ENCODE data around the gene C2CD4A. TPM values are rescaled to one million over a fixed set of nuclear protein-coding genes. Genes with fewer than 3 reads are reported as not detected.

C2CD4A gene
- total RNA-seq, 1 donor from 2014 or later: 0.14 TPM

DNA sequence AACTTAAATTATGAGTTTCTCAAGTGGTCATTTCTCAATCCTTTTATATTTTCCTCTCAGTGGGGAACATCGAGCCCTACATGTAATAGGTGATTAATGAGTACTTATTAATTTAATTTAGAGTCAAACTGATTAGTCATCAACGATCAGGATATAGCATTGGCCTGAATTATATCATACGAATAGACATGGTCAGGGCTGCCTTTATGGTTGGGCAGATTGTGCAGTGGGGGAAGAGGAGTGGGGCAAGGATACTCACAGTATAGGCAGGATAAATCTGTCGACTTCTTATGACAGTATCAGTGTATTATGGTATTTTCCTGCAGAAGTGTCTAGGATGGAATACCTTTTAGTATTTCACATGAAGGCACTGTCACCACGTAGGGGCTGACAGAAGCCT, 27.0 kb downstream of the C2CD4A start:
- Histone ChIP-seq H3K27me3 (no peaks in the 10 kb centered on the region), H3K4me3 (no peak overlapping the region), H3K9me3 (no peaks in the 10 kb centered on the region), H3K36me3 (no peaks in the 10 kb centered on the region), H3K4me1 (no peaks in the 10 kb centered on the region), H3K27ac (no peak overlapping the region)
- ATAC-seq: no peak
- intact Hi-C loops (cut with DNase I): no loop called here
- no peak for TF ChIP-seq CTCF (IDR thresholded peaks at IDR 0.05)
- no peak for DNase-seq

GRCh38 chr15:62094388-62094787, 27.6 kb downstream of the C2CD4A start:
- Histone ChIP-seq H3K4me1 (no peaks in the 10 kb centered on the region), H3K36me3 (no peaks in the 10 kb centered on the region), H3K27me3 (no peaks in the 10 kb centered on the region), H3K9me3 (no peaks in the 10 kb centered on the region), H3K27ac (no peak overlapping the region), H3K4me3 (no peak overlapping the region)
- DNase-seq (no peak), ATAC-seq (no peak)
- TF ChIP-seq CTCF (IDR thresholded peaks at IDR 0.05): no peak
- intact Hi-C loops (cut with DNase I): no loop called here

GRCh38 chr15:62099094-62099601, 32.4 kb downstream of the C2CD4A start:
- ATAC-seq (no peak), DNase-seq (no peak)
- no peaks in the 10 kb centered on the region for H3K9me3 ChIP-seq
- intact Hi-C loops (cut with DNase I): no loop called here
- H3K36me3 ChIP-seq: no peaks in the 10 kb centered on the region
- no peaks in the 10 kb centered on the region for H3K4me1 ChIP-seq
- TF ChIP-seq CTCF (IDR thresholded peaks at IDR 0.05): no peak
- H3K27ac ChIP-seq: no peak overlapping the region
- H3K27me3 ChIP-seq: no peaks in the 10 kb centered on the region
- no peak overlapping the region for H3K4me3 ChIP-seq

DNA sequence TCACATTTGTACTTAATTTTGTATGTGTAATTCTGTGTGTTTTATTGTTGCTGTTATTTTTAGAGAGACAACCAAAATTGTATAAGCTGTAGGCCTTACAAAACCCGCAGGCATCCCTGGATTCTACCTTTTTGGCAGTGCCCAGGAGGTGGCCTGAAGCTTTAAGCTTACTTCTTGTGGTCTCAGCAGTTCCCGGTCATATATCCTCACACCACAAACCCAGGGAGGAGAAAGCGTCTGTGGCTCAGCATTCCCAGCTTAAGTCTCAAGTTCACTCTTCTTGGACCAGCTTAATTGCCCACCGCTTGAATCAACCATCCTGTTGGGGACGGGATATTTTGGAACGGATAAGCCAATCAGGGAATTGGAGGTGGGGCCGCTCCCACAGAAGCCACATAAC, 36.7 kb downstream of the C2CD4A start:
- Histone ChIP-seq H3K27me3 (no peaks in the 10 kb centered on the region), H3K4me3 (no peak overlapping the region), H3K36me3 (no peaks in the 10 kb centered on the region), H3K4me1 (no peaks in the 10 kb centered on the region), H3K27ac (no peak overlapping the region), H3K9me3 (no peaks in the 10 kb centered on the region)
- TF ChIP-seq CTCF (IDR thresholded peaks at IDR 0.05): no peak
- intact Hi-C loops (cut with DNase I): no loop called here
- DNase-seq (no peak), ATAC-seq (no peak)

DNA sequence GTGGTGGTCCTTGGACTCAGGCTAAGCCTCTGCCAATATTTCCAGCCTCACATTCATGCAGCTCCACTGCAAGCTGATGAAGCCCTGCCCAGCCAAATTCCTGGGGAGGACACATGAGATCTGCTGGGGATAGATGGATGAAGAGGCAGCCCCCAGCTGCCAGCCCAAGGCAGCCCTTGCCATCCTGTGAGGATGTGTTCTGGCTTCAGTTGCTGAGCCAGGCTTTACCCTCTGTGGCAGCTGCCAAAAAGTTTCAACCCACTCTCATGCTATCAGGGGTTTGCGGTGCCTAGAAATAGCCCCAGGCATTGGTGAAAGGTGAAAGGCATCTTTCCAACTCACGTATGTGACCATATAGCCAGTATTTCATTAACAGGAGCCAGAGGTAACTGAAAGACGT, 37.6 kb downstream of the C2CD4A start:
- intact Hi-C loops (cut with DNase I): no loop called here
- no peak overlapping the region for H3K27ac ChIP-seq
- no peaks in the 10 kb centered on the region for H3K4me1 ChIP-seq
- no peaks in the 10 kb centered on the region for H3K9me3 ChIP-seq
- no peaks in the 10 kb centered on the region for H3K36me3 ChIP-seq
- TF ChIP-seq CTCF (IDR thresholded peaks at IDR 0.05): no peak
- no peak overlapping the region for H3K4me3 ChIP-seq
- H3K27me3 ChIP-seq: no peaks in the 10 kb centered on the region
- ATAC-seq: no peak
- DNase-seq: no peak

GRCh38 chr15:62104846-62105245, 38.1 kb downstream of the C2CD4A start:
- DNase-seq (no peak), ATAC-seq (no peak)
- no peaks in the 10 kb centered on the region for H3K9me3 ChIP-seq
- no peak overlapping the region for H3K27ac ChIP-seq
- H3K27me3 ChIP-seq: no peaks in the 10 kb centered on the region
- no peak for TF ChIP-seq CTCF (IDR thresholded peaks at IDR 0.05)
- H3K36me3 ChIP-seq: no peaks in the 10 kb centered on the region
- intact Hi-C loops (cut with DNase I): no loop called here
- H3K4me3 ChIP-seq: no peak overlapping the region
- H3K4me1 ChIP-seq: no peaks in the 10 kb centered on the region

Data from upper lobe of right lung (tissue), 1 donor.